ENCODE results near the gene AHCY. TPM values are rescaled to one million over a fixed set of nuclear protein-coding genes. Genes with fewer than 3 reads are reported as not detected.

Gene AHCY
- total RNA-seq, 1 experiment from 2014 or later, result 401 TPM

GRCh38 chr20:34310481-34311117 is 7.4 kb upstream of the AHCY start:
- H3K4me1 Mint-ChIP-seq, result peaks cover 7% of the 10 kb centered on the region; the same call in 1 of the 2 replicates
- ChIA-PET CTCF (interaction anchor here (0.6 to 4.1 kb wide), 20 partner anchors 9 to 252 kb away, joined by 3 to 104 read pairs (median 17); partner anchors contain the start of genes AHCY, DYNLRB1 and ITCH), POLR2A (interaction anchor here (1.0 to 1.8 kb wide), 4 partner anchors 8 to 206 kb away, joined by 3 to 4 read pairs (median 4); partner anchors contain the start of genes AHCY and DYNLRB1)
- ATAC-seq (no peak), DNase-seq (ENCODE audit: low spot score) (no peak)
- TF ChIP-seq USF1 (CRISPR knock-in tag; IDR thresholded peaks at IDR 0.05) (no peak), HMGA2 (CRISPR knock-in tag; IDR thresholded peaks at IDR 0.05) (no peak), E2F4 (CRISPR knock-in tag; IDR thresholded peaks at IDR 0.05; ENCODE audit: borderline replicate concordance, low read depth) (no peak), SOX15 (CRISPR knock-in tag; IDR thresholded peaks at IDR 0.05) (no peak)
- H3K9me3 Mint-ChIP-seq, result peaks cover 3% of the 10 kb centered on the region
- no peak overlapping the region for H3K27ac Mint-ChIP-seq
- peaks cover 16% of the 10 kb centered on the region for H3K27me3 Mint-ChIP-seq (ENCODE audit: low read depth)
- H3K4me3 Mint-ChIP-seq, result peak overlapping the region; percentile 81
- no peaks in the 10 kb centered on the region for H3K36me3 Mint-ChIP-seq

GRCh38 chr20:34309691-34310090 is 6.5 kb upstream of the AHCY start:
- DNase-seq (ENCODE audit: low spot score) (no peak), ATAC-seq (no peak)
- H3K4me1 Mint-ChIP-seq, result peaks cover 7% of the 10 kb centered on the region; the same call in 1 of the 2 replicates
- no peak overlapping the region for H3K4me3 Mint-ChIP-seq
- ChIA-PET POLR2A (no interaction called here), CTCF (interaction anchor here (1.2 kb wide), 1 partner anchor 119 kb away, joined by 5 read pairs; no protein-coding TSS in a partner anchor)
- no peaks in the 10 kb centered on the region for H3K36me3 Mint-ChIP-seq
- H3K27ac Mint-ChIP-seq, result no peak overlapping the region
- TF ChIP-seq ELF4 (CRISPR knock-in tag; IDR thresholded peaks at IDR 0.05; ENCODE audit: low read depth), result no peak
- H3K27me3 Mint-ChIP-seq (ENCODE audit: low read depth), result peaks cover 16% of the 10 kb centered on the region
- no peaks in the 10 kb centered on the region for H3K9me3 Mint-ChIP-seq

- CTCF ChIA-PET, result interaction anchor here (0.6 kb wide), 1 partner anchor 8 kb away, joined by 3 read pairs; no protein-coding TSS in a partner anchor
- Mint-ChIP-seq H3K36me3 (peaks cover 3% of the 10 kb centered on the region; the same call in 1 of the 2 replicates), H3K27ac (no peak overlapping the region), H3K4me1 (no peaks in the 10 kb centered on the region; the same call in 1 of the 2 replicates), H3K9me3 (no peaks in the 10 kb centered on the region), H3K4me3 (no peak overlapping the region), H3K27me3 (ENCODE audit: low read depth) (peaks cover under 1% of the 10 kb centered on the region; the same call in 1 of the 2 replicates)
- no peak for ATAC-seq
- POLR2A ChIA-PET, result no interaction called here
- TF ChIP-seq ZSCAN18 (CRISPR knock-in tag; IDR thresholded peaks at IDR 0.05) (no peak), GABPB1 (CRISPR knock-in tag; IDR thresholded peaks at IDR 0.05) (peak; percentile 39; the same call in 1 of the 2 replicates)
- no peak for DNase-seq (ENCODE audit: low spot score)
These were observed 2.4 kb upstream of the AHCY start for GRCh38 chr20:34305333-34306230.

- TF ChIP-seq RELA (CRISPR knock-in tag; IDR thresholded peaks at IDR 0.05; ENCODE audit: borderline replicate concordance), result no peak
- TF ChIP-seq NFE2L1 (CRISPR knock-in tag; IDR thresholded peaks at IDR 0.05), result no peak
- no peak for TF ChIP-seq ZNF423 (CRISPR knock-in tag; IDR thresholded peaks at IDR 0.05)
- TF ChIP-seq ZNF671 (CRISPR knock-in tag; IDR thresholded peaks at IDR 0.05), result no peak
- no peak for TF ChIP-seq ATF6 (CRISPR knock-in tag; IDR thresholded peaks at IDR 0.05)
- no peak for TF ChIP-seq USF2 (CRISPR knock-in tag; IDR thresholded peaks at IDR 0.05)
- no peak for TF ChIP-seq NR1H2 (CRISPR knock-in tag; IDR thresholded peaks at IDR 0.05)
- DNase-seq (ENCODE audit: low spot score) (no peak), ATAC-seq (no peak)
- Mint-ChIP-seq H3K27me3 (ENCODE audit: low read depth) (no peaks in the 10 kb centered on the region), H3K4me3 (no peak overlapping the region; the same call in 1 of the 2 replicates), H3K27ac (peak overlapping the region; percentile 95), H3K9me3 (no peaks in the 10 kb centered on the region), H3K36me3 (peaks cover 3% of the 10 kb centered on the region; the same call in 1 of the 2 replicates), H3K4me1 (peaks cover 2% of the 10 kb centered on the region; the same call in 1 of the 2 replicates)
- ChIA-PET CTCF (interaction anchor here (0.6 to 2.8 kb wide), 6 partner anchors 10 to 367 kb away, joined by 4 to 47 read pairs (median 4); partner anchors contain the start of genes DYNLRB1 and ITCH), POLR2A (interaction anchor here (0.6 to 1.6 kb wide), 9 partner anchors 9 to 214 kb away, joined by 3 to 10 read pairs (median 3); partner anchors contain the start of genes DYNLRB1, EIF2S2 and ITCH)
These were observed 838 bp downstream of the AHCY start for GRCh38 chr20:34302312-34302722.
